Neural progenitor cell (in vitro differentiated cells): Measurements from ENCODE around the gene LPO.

Experiments used
- EZH2 ChIP-seq: fragments of 200-600 bp; sonication (generic); IDR thresholded peaks from 2 replicates; pipeline ENCODE4 v1.6.1; 2017; ENCODE audit warnings: antibody characterized with exemption, mild to moderate bottlenecking, moderate library complexity
- TF ChIP-seq, protein P1 (sequence below): fragments of 200-600 bp; sonication (generic); IDR thresholded peaks from 2 replicates; pipeline ENCODE4 v1.5.1; 2017; ENCODE audit warnings: antibody characterized with exemption, mild to moderate bottlenecking

DNA sequence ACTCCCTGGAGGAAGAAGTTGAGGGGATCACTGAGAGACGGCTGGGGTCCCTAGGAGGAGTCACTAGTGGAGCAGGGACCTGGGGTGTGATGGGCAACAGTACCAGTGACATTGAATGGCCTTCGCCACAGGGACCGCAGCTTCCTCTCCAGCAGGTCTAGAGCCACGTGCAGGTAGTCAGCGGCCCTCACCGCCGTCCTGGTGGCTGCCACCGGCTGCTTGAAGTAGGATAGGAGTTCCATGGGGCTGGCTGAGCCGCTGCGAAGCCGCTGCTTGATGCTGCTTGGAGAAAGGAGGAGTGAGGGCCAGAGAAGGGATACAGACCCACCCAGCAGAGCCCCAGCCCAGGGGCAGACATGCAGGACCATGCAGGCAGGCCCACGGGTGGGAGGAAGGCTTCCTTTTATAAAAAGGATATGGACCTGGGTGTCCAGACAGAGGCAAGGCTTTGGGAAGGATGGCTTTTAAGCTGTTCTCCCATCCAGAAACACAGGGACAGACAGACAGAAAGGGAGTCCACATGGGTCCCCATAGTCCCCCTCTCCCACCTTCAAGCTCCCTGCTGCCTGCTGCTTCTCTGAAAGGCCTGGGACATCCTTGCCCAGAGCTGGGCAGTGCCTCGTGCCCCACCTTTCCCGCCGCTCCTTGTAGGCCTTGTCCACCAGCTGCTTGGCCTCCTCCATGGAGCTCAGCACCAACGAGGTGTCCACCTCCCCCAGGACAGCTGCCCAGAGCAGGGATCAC, 41.5 kb downstream of the LPO start:
- TF ChIP-seq, protein P1, sequence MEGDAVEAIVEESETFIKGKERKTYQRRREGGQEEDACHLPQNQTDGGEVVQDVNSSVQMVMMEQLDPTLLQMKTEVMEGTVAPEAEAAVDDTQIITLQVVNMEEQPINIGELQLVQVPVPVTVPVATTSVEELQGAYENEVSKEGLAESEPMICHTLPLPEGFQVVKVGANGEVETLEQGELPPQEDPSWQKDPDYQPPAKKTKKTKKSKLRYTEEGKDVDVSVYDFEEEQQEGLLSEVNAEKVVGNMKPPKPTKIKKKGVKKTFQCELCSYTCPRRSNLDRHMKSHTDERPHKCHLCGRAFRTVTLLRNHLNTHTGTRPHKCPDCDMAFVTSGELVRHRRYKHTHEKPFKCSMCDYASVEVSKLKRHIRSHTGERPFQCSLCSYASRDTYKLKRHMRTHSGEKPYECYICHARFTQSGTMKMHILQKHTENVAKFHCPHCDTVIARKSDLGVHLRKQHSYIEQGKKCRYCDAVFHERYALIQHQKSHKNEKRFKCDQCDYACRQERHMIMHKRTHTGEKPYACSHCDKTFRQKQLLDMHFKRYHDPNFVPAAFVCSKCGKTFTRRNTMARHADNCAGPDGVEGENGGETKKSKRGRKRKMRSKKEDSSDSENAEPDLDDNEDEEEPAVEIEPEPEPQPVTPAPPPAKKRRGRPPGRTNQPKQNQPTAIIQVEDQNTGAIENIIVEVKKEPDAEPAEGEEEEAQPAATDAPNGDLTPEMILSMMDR = no peak
- no peak for TF ChIP-seq EZH2
